ENCODE results near the gene TTC34.

DNA sequence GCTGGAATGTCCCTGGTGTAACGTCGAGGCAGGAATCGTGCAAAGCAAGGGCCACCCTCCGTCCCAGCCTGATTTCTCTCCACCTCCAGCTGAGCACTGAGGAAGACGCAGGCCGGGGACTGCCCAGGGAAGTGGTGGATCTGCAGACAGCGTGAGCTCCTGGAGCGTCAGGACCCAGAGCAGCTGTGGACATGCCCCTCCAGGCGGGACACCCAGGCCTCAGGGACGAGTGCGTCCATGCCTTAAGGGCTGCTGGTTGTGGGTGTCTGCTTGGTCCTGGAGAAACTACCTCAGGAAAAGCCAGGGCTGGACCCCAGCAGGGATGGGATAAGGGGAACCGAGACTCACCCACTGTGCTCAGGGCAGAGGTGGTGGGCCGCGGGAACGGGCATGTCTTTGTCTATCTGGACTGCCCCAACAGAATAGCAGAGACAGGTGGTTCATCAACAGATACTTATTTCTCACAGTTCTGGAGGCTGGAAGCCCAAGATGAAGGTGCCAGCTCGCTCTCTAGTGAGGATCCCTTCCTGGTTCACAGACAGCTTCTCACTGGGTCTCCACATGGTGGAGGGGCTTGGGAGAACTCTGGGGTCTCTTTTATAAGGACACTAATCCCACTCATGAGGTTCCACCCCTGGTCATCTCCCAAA, 162.9 kb downstream of the TTC34 start:
- TF ChIP-seq, protein P1, sequence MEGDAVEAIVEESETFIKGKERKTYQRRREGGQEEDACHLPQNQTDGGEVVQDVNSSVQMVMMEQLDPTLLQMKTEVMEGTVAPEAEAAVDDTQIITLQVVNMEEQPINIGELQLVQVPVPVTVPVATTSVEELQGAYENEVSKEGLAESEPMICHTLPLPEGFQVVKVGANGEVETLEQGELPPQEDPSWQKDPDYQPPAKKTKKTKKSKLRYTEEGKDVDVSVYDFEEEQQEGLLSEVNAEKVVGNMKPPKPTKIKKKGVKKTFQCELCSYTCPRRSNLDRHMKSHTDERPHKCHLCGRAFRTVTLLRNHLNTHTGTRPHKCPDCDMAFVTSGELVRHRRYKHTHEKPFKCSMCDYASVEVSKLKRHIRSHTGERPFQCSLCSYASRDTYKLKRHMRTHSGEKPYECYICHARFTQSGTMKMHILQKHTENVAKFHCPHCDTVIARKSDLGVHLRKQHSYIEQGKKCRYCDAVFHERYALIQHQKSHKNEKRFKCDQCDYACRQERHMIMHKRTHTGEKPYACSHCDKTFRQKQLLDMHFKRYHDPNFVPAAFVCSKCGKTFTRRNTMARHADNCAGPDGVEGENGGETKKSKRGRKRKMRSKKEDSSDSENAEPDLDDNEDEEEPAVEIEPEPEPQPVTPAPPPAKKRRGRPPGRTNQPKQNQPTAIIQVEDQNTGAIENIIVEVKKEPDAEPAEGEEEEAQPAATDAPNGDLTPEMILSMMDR (conservative IDR thresholded peaks at IDR 0.05 in 1 of 2, IDR thresholded peaks at IDR 0.05 in 1 of 2; ENCODE audit: low read depth in 1 of 2, low read length in 2 of 2), result no peak
- TF ChIP-seq EZH2 (IDR thresholded peaks at IDR 0.05; ENCODE audit: low read length, missing control alignments), result no peak

Measured in fibroblast of lung (primary cell).